GM20000 (cell line): ENCODE data around the gene SEMA4F.
"Not testable (repeated sequence)": the region's sequence is repeated elsewhere in the genome, so short reads cannot be mapped to it uniquely, and the experiment has no call there.

Source experiments
- DNase-seq: peaks from one replicate; pipeline ENCODE4 v3.0.0; 2012; ENCODE audit warnings: low spot score
- TF ChIP-seq, protein P1 (sequence below): IDR thresholded peaks from 2 replicates; pipeline ENCODE4 v1.5.1; 2012; ENCODE audit warnings: mild to moderate bottlenecking, control low read depth; ENCODE audit errors: extremely low read depth, missing control alignments

The SEMA4F gene

DNA sequence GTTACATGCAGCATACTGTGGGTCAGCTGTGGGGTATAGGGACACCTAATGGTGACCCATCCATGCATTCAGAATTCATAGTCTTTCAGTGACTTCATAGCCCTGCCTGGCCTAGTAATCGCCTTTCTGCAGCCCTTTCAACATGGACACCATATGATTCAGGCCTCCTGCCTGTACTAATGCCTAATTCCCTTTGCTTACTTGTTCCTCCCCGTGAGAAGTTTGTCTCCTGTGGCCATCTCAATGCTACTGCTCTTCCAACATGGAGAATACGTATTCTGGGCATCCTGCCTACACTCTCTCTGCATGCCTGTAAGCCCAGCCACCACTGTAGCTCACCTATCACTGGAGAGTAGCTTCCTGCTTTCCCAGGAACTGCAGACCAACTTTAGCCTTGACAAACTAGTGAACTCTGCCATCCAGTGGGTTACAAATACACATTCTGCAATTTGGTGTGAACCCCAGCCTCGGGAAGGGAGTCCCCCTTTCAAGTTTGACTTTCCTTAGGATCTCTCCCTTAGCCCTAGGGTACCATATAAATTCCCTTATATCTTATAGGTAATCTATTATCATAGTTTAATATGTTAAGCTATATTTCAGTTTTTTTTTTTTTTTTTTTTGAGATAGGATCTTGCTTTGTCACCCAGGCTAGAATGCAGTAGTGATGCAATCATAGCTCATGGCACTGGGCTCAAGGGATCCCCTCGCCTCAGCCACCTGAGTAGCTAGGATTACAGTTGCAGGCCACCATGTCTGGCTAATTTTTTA lies 28.2 kb upstream of the SEMA4F start:
- TF ChIP-seq, protein P1, sequence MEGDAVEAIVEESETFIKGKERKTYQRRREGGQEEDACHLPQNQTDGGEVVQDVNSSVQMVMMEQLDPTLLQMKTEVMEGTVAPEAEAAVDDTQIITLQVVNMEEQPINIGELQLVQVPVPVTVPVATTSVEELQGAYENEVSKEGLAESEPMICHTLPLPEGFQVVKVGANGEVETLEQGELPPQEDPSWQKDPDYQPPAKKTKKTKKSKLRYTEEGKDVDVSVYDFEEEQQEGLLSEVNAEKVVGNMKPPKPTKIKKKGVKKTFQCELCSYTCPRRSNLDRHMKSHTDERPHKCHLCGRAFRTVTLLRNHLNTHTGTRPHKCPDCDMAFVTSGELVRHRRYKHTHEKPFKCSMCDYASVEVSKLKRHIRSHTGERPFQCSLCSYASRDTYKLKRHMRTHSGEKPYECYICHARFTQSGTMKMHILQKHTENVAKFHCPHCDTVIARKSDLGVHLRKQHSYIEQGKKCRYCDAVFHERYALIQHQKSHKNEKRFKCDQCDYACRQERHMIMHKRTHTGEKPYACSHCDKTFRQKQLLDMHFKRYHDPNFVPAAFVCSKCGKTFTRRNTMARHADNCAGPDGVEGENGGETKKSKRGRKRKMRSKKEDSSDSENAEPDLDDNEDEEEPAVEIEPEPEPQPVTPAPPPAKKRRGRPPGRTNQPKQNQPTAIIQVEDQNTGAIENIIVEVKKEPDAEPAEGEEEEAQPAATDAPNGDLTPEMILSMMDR: no peak
- DNase-seq: no peak

DNA sequence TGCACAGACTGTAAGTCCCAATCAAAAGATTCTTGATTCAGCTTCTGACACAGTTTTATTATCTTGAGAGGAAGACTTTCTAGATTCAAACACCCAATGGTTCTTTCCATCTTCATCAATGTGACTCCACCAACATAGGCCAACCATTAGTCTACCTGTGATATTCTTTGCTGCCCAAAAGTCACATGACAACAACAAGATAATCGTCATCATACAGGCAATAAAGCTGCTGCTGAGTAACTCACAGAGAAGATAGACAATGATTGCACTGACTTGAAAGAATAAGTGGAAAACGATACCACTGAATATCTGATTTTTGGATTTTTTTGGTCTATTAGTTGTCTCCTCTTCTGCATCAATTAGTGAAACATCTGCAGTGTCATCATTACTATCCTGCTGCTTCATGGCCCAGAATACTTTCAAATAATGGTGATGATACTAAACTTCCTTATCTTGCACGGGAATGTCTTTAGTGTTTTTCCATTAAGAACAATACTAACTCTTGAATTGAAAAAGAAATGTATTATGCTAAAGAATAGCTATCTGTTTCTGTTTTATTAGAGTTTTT lies 25.4 kb upstream of the SEMA4F start:
- no peak for DNase-seq
- TF ChIP-seq, protein P1: no peak

DNA sequence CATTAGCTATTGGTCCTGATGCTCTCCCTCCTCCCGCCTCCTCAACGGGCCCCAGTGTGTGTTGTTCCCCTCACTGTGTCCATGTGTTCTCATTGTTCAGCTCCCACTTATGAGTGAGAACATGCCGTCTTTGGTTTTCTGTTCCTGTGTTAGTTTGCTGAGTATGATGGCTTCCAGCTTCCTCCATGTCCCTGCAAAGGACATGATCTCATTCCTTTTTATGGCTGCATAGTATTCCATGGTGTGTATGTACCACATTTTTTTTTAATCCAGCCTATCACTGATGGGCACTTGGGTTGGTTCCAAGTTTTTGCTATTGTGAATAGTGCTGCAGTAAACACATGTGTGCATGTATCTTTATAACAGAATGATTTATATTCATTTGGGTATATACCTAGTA lies 23.6 kb upstream of the SEMA4F start:
- not testable (repeated sequence) for DNase-seq

DNA sequence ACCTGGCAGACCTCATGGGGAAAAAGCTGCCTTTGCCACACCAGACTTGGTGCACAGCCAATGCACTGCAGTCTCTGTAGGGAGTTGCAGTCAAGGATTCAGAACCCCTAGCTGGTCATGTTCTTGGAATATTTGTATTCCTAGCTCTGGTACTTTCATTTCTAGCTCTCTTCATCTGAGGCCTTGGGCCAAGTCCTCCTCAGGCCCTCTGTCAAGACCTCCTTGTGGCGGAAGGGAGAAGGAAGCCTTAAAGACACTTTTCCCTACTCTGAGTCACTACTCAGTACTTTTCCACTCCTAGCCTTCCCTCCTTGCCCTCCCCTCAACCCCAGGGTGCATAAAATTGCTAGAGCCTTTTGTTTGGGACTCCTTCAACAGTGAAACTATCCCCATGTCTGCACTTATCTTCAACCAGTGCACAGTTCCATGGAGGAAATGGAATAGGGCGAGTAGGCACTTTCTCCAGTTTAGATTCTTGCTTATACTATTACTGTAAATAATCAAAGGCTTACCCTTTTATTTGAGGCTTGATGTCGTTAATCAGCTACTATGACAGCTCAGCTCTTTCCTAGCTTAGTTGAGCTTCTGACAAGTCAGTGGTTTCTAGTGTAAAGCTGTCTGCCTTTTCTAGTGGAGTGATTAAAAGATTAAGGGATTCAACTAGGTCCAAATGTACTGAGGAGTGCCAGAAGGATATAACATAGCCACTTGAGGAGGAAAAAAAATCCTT lies 21.7 kb upstream of the SEMA4F start:
- TF ChIP-seq, protein P1: no peak
- DNase-seq: no peak

DNA sequence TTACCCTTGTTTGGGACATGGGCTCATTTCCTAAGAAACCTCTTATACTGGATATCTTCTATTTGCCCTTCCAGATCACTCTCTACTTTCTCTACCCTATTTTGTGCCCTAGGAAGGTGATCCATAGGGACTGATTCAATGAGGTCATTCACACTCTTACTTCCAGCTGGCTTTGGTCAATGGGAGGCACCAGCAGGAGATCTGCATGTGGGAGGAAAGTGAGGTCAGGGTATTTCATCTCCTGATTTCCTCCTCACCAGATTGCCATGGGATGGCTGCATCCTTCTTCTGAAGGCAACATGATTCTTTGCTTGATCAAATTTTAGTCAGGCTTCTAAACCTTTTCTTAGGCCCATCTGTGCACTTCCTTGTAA lies 21.1 kb upstream of the SEMA4F start:
- TF ChIP-seq, protein P1: no peak
- DNase-seq: no peak

DNA sequence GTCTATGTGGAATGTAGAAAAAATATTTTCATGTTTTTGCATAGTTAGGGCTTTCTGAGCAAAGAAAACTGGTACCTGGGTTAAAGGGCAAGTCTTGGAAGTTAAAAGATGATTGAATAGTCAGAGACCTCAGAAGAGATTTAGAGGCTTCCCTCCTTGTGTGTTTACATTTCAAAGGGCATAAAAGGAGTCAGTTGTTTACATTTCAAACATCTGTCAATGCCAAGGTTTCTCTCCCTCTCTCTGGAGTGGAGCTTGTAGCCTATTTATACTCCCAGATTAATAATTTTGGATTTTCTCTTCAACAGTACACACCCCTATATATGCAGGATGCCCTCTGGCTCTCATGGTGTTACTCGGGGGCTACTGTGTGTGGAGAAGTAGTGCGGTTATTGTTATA lies 14.5 kb upstream of the SEMA4F start:
- TF ChIP-seq, protein P1: no peak

DNA sequence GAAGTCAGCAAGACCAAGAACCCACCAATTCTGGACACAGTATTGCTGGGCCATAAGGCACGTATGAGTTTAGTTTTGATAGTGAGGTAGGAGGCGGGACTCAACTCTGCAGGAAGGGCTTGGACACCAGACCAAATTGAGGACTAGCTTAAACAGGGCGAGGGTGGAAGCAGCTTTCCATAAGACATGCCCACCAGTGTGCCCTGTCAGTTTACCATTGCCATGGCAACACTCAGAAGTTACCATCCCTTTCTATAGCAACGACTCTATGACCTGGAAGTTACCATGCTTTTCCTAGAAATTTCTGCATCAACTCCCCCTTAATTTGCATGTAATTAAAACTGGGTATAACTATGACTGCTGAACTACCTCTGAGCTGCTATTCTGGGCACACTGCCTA lies 8.7 kb upstream of the SEMA4F start:
- TF ChIP-seq, protein P1: no peak
- no peak for DNase-seq

More for the DNA sequence above, 14.5 kb upstream of the SEMA4F start:
- no peak for DNase-seq

DNA sequence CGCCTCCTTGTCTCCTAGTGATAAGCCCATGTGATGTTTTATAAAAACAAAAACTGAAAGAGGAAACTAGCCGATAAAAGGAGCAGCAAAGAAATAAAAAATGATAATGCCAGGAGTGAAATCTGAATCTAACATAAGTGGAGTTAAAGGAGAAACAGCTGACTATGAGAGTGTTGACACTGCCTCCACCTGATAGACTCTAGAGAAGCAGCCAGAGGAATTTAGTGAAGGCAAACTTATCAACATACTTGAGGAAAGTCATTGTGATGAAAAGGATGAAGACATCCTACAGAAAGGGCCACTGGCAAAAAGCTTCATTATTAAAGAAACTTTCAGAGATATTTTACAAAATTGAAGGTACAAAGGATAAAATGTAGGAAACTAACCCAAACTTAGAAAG lies 7.8 kb upstream of the SEMA4F start:
- DNase-seq: no peak
- TF ChIP-seq, protein P1: no peak
